CD14-positive monocyte (primary cell): ENCODE measurements around the gene MAP3K9. TPM values are rescaled to one million over a fixed set of nuclear protein-coding genes. Genes with fewer than 3 reads are reported as not detected.
"Not testable (repeated sequence)": the region's sequence is repeated elsewhere in the genome, so short reads cannot be mapped to it uniquely, and the experiment has no call there.

Experiments used
- DNase-seq, 3 donors: peaks; one replicate each; pipeline ENCODE4 v3.0.0-alpha.2; 2011 to 2022
- H2AFZ ChIP-seq: 2 replicates; pipeline ENCODE4 v1.6.0; 2012; ENCODE audit warnings: mild to moderate bottlenecking, low read depth, low read length, inconsistent platforms; ENCODE audit not compliant: insufficient read depth, poor library complexity, severe bottlenecking
- H3K27ac ChIP-seq, 2 donors: 1 replicate in 1 of 2; 2 replicates in 1 of 2; pipeline ENCODE4 v1.5.1; 2012 to 2013; ENCODE audit warnings: low read length in 2 of 2, control low read depth in 1 of 2, inconsistent platforms in 1 of 2, low read depth in 1 of 2, mild to moderate bottlenecking in 1 of 2
- H3K27me3 ChIP-seq, 2 donors: one replicate each; pipeline versions ENCODE4 v1.6.0 to v1.6.1; 2011 to 2013; ENCODE audit warnings: low read length in 2 of 2; ENCODE audit not compliant: control insufficient read depth in 2 of 2, insufficient read depth in 2 of 2
- H3K36me3 ChIP-seq, 2 donors: replicated peaks in 1 of 2; 1 replicate in 1 of 2; 2 replicates in 1 of 2; pipeline versions ENCODE4 v1.5.1 to v1.6.1; 2012 to 2013; ENCODE audit warnings: low read length in 2 of 2, control low read depth in 1 of 2, inconsistent platforms in 1 of 2, mild to moderate bottlenecking in 1 of 2; ENCODE audit not compliant: insufficient read depth in 2 of 2, control insufficient read depth in 1 of 2
- H3K4me1 ChIP-seq, 2 donors: 1 replicate in 1 of 2; 2 replicates in 1 of 2; pipeline versions ENCODE4 v1.5.1 to v1.6.1; 2012 to 2013; ENCODE audit warnings: low read length in 2 of 2, control low read depth in 1 of 2, inconsistent platforms in 1 of 2, mild to moderate bottlenecking in 1 of 2, moderate library complexity in 1 of 2; ENCODE audit not compliant: insufficient read depth in 2 of 2, control insufficient read depth in 1 of 2
- H3K4me2 ChIP-seq: replicated peaks from 2 replicates; pipeline ENCODE3; 2012; ENCODE audit warnings: low read length, moderate library complexity, mild to moderate bottlenecking; ENCODE audit not compliant: poor library complexity, severe bottlenecking; ENCODE audit errors: extremely low read depth
- H3K4me3 ChIP-seq, 3 experiments: fragments of 200-600 bp in 1 of 3; sonication (generic) in 1 of 3; replicated peaks in 1 of 3; 1 replicate in 2 of 3; 2 replicates in 1 of 3; pipeline ENCODE4 v1.5.1; 2011 to 2013; ENCODE audit warnings: low read length in 3 of 3, mild to moderate bottlenecking in 3 of 3, control low read depth in 2 of 3, low read depth in 2 of 3, inconsistent platforms in 1 of 3, moderate library complexity in 1 of 3
- H3K79me2 ChIP-seq: 2 replicates; pipeline ENCODE4 v1.6.0; 2012; ENCODE audit warnings: mild to moderate bottlenecking, control low read depth, inconsistent platforms, low read length, moderate library complexity; ENCODE audit not compliant: insufficient read depth
- H3K9ac ChIP-seq: 2 replicates; pipeline ENCODE4 v1.6.0; 2017; ENCODE audit warnings: low read length, mild to moderate bottlenecking; ENCODE audit not compliant: insufficient read depth, poor library complexity, severe bottlenecking
- H3K9me3 ChIP-seq, 2 donors: replicated peaks in 1 of 2; 1 replicate in 1 of 2; 2 replicates in 1 of 2; pipeline versions ENCODE4 v1.5.1 to v1.6.1; 2012 to 2013; ENCODE audit warnings: low read length in 2 of 2, control low read depth in 1 of 2; ENCODE audit not compliant: control insufficient read depth in 1 of 2, insufficient read depth in 1 of 2
- H4K20me1 ChIP-seq: 2 replicates; pipeline ENCODE4 v1.6.0; 2012; ENCODE audit warnings: mild to moderate bottlenecking, low read length, control low read depth, moderate library complexity; ENCODE audit not compliant: insufficient read depth
- H3K27ac Mint-ChIP-seq, 7 donors: one replicate each; pipeline ENCODE4 v1.8.0; 2020; ENCODE audit warnings: mild to moderate bottlenecking in 7 of 7, mixed read lengths in 7 of 7, moderate library complexity in 6 of 7, inconsistent platforms in 2 of 7
- H3K27me3 Mint-ChIP-seq, 3 donors: one replicate each; pipeline ENCODE4 v1.8.0; 2021 to 2022; ENCODE audit warnings: low read depth in 3 of 3, mild to moderate bottlenecking in 3 of 3, mixed read lengths in 3 of 3, moderate library complexity in 3 of 3, inconsistent platforms in 1 of 3
- H3K36me3 Mint-ChIP-seq, 2 donors: one replicate each; pipeline ENCODE4 v1.8.0; 2020; ENCODE audit warnings: mixed read lengths in 2 of 2, inconsistent platforms in 1 of 2, mild to moderate bottlenecking in 1 of 2
- H3K4me1 Mint-ChIP-seq: one replicate; pipeline ENCODE4 v1.8.0; 2020; ENCODE audit warnings: mild to moderate bottlenecking, mixed read lengths
- H3K4me3 Mint-ChIP-seq, 2 donors: one replicate each; pipeline ENCODE4 v1.8.0; 2020; ENCODE audit warnings: mild to moderate bottlenecking in 2 of 2, mixed read lengths in 2 of 2, moderate library complexity in 1 of 2
- H3K9me3 Mint-ChIP-seq, 7 donors: one replicate each; pipeline ENCODE4 v1.8.0; 2020 to 2022; ENCODE audit warnings: mixed read lengths in 7 of 7, mild to moderate bottlenecking in 6 of 7, moderate library complexity in 6 of 7, inconsistent platforms in 2 of 7
- WGBS: methylation state at CpG from one replicate; pipeline ENCODE4 v1.1.5; 2013; ENCODE audit warnings: missing lambda C conversion rate; ENCODE audit not compliant: insufficient coverage; 5-methylcytosine and 5-hydroxymethylcytosine counted together
- intact Hi-C, 2 donors: fragments of 100-400 bp; cut with micrococcal nuclease; formaldehyde crosslinking; loops; one replicate each; pipeline versions ENCODE4 v1.15.0 to v1.15.1; 2023
- polyA plus RNA-seq, 3 donors: library from polyadenylated mRNA; depleted of rRNA in 1 of 3; unstranded in 2 of 3; stranded (reverse) in 1 of 3; fragments of 300-500 nt in 2 of 3; fragments of >200 nt in 1 of 3; fragmentation: Illumina TruSeq in 2 of 3; gene quantifications; 1 replicate in 2 of 3; 2 replicates in 1 of 3; pipeline ENCODE4 v1.2.3, GENCODE V29; 2012 to 2021
- TF ChIP-seq, protein P1 (sequence below): fragments of 200-600 bp; IDR thresholded peaks from one replicate; pipeline ENCODE4 v1.8.0; 2022; ENCODE audit warnings: antibody characterized with exemption, mild to moderate bottlenecking

The MAP3K9 gene
- polyA plus RNA-seq, 3 donors: 0.01 TPM; not detected in 2

DNA sequence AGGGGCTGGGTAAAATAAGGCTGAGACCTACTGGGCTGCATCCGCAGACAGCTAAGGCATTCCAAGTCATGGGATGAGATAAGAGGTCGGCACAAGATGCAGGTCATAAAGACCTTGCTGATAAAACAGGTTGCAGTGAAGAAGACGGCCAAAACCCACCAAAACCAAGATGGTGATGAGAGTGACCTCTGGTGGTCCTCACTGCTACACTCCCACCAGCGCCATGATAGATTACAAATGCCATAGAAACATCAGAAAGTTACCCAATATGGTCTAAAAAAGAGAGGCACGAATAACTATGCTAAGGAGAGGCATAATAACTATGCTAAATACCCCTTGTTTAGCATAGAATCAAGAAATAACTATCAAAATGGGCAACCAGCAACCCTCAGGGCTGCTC, 46.2 kb upstream of the MAP3K9 start:
- 100% methylated on average over 3 of the region's 5 CpGs for WGBS
- H3K36me3 Mint-ChIP-seq: no peaks in the 10 kb centered on the region
- no peaks in the 10 kb centered on the region for H3K9me3 ChIP-seq
- TF ChIP-seq, protein P1, sequence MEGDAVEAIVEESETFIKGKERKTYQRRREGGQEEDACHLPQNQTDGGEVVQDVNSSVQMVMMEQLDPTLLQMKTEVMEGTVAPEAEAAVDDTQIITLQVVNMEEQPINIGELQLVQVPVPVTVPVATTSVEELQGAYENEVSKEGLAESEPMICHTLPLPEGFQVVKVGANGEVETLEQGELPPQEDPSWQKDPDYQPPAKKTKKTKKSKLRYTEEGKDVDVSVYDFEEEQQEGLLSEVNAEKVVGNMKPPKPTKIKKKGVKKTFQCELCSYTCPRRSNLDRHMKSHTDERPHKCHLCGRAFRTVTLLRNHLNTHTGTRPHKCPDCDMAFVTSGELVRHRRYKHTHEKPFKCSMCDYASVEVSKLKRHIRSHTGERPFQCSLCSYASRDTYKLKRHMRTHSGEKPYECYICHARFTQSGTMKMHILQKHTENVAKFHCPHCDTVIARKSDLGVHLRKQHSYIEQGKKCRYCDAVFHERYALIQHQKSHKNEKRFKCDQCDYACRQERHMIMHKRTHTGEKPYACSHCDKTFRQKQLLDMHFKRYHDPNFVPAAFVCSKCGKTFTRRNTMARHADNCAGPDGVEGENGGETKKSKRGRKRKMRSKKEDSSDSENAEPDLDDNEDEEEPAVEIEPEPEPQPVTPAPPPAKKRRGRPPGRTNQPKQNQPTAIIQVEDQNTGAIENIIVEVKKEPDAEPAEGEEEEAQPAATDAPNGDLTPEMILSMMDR: no peak
- H2AFZ ChIP-seq: no peak overlapping the region
- H3K4me3 Mint-ChIP-seq: no peak overlapping the region
- H3K4me2 ChIP-seq: no peak overlapping the region
- H3K9me3 Mint-ChIP-seq: peaks cover 0 to 3% (median 0%) of the 10 kb centered on the region in 7 donors
- no peaks in the 10 kb centered on the region for H3K4me1 ChIP-seq
- peaks cover 5% of the 10 kb centered on the region for H3K4me1 Mint-ChIP-seq
- no peaks in the 10 kb centered on the region for H4K20me1 ChIP-seq
- no peaks in the 10 kb centered on the region for H3K27me3 ChIP-seq
- no peak overlapping the region for H3K27ac Mint-ChIP-seq
- no peak for DNase-seq
- no peak overlapping the region for H3K27ac ChIP-seq
- no peak overlapping the region for H3K9ac ChIP-seq
- H3K27me3 Mint-ChIP-seq: peaks cover 0 to 2% (median 0%) of the 10 kb centered on the region in 3 donors
- no peaks in the 10 kb centered on the region for H3K36me3 ChIP-seq
- intact Hi-C loops: no loop called here
- no peak overlapping the region for H3K4me3 ChIP-seq
- no peaks in the 10 kb centered on the region for H3K79me2 ChIP-seq

DNA sequence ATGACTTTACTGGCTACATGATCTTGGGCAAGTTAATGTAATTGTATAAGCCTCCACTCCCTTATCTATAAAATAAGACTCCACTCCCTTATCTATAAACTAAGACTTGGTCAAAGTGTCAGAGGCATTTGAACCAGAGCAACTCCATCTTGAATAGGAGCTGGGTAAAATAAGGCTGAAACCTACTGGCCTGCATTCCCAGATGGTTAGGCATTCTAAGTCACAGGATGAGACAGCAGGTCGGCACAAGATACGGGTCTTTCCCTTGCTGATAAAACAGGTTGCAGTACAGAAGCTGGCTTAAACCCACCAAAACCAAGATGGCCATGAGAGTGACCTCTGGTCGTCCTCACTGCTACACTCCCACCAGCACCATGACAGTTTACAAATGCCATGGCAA, 44.3 kb upstream of the MAP3K9 start:
- H3K27me3 ChIP-seq, H3K36me3 ChIP-seq, H3K4me3 Mint-ChIP-seq, H3K27ac Mint-ChIP-seq, H3K4me3 ChIP-seq, H2AFZ ChIP-seq, H3K4me2 ChIP-seq, H3K79me2 ChIP-seq, H3K27me3 Mint-ChIP-seq, H4K20me1 ChIP-seq, H3K9me3 Mint-ChIP-seq, H3K4me1 Mint-ChIP-seq, H3K9me3 ChIP-seq, H3K27ac ChIP-seq, H3K4me1 ChIP-seq, DNase-seq, H3K36me3 Mint-ChIP-seq, H3K9ac ChIP-seq, intact Hi-C loops: not testable (repeated sequence)
- WGBS: 93% methylated on average over 2 of the region's 3 CpGs
